ENCODE results near the gene C1GALT1.

C1GALT1 gene

DNA sequence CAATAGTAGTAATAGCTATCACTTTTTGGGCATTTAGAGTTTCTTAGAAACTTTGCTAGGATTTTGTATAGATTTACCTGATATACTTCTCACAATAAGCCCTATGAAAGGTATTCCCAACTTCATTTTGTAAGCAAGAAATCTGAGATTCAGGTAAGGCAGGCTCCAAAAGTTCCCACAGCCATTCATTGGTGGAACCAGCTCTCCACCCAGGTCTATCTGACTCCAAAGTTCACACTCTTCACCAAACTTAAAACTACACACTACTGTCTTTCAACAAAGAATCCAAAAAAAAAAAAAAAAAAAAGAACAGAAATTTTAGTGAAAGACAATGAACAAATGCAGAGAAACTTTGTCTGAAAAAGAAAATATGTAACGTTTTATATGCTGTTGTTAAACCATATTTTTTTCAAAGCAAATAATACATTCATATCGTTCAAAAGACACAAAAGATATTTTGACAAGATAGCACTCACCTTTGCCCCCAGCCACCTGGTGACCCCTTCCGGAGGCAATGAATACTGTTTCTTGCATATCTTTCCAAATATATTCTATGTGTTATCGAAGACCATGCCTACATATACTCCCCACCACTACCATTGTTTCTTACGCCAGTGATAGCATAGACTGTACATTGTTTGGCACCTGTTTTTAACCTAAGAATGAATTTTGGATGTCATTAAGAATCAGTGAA, 108.2 kb downstream of the C1GALT1 start:
- DNase-seq = no peak

DNA sequence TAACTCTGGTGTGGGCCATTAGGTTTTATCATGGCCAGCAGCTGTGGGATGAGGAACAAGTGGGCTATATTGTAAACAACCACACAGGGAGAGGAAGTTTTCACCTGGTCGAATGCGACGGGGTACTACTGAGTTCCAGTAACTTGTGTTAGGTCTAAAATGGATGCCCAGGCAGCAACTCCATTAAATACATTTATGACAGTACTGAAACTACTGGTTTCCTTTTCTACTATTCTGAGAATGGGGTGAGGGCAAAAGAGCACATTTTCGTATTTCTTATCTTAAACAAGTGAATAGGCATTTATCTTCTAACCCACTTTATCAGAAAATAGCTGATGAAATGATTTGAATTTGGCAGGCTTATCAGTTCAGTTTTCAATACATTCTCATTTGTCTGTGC, 109.7 kb downstream of the C1GALT1 start:
- DNase-seq = no peak

DNA sequence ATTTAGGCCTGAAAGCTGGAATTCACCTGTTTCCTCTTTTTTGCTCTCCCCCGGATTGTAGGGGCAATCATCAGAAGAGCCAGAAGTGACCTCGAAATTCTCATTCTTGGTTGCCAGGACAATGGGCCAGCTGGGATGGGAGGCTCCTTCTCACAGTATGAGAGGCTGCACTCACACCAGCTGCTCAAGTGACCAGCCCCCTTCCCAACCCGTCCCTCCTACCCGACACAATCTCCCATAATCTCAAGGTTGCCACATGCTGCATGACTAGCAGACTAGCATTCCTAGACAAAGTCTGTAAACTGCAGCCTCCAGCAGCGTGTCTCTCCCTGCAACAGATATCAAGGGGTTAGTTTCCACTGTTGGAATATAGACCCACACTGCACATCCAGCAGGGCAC, 110.3 kb downstream of the C1GALT1 start:
- no peak for DNase-seq

DNA sequence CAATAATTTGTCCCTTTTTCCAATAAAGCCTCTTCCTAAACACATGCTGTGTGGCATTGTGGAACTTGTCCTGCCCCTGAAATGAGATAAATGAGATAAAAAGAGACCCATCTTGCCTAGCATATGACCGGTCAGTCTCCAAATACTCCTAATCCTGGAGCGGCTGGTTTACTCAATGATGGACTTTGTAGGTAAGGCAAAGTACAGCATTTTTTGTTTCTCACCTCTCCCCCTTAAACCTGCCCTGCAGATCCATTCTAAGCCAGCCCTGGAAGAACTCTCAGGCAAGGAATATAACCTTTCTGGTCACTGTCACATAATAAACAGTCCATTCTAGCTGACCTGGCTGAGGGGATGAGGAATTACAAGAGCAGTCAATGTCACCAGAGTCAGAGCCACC, 110.7 kb downstream of the C1GALT1 start:
- no peak for DNase-seq

DNA sequence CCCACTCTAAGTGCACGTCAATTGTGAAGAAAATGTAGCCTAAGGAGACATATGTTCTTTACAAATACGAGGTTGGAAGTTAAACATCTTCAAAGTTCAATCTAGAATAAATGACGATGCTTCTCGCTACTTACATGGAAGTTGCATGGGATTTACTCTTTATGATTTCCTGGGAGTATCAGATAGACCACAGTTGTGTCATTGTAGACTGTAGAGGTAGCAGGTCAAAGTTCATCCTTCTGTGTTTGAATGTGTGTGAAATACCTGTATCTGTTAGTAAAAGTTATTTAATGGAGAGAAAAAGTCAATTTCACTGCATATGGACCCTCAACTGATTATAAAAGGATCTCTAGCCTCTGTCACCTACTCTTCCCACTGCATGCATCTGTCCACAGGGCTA, 112.6 kb downstream of the C1GALT1 start:
- no peak for DNase-seq
